Activated T-cell treated with anti-CD3 and anti-CD28 coated beads, Interleukin-2, amount 50 U/mL, for 4 hours (primary cell): ENCODE results near the gene TAF1B. TPM values are rescaled to one million over a fixed set of nuclear protein-coding genes. Genes with fewer than 3 reads are reported as not detected.

Experiments
- ATAC-seq, 2 donors: fragments of 200-7000 bp; cut with Tn5 transposase; one replicate each; pipeline ENCODE4 v1.10.0; 2021
- DNase-seq: peaks from one replicate; pipeline ENCODE4 v3.0.0-alpha.2; 2020
- H3K27me3 Mint-ChIP-seq: one replicate; pipeline ENCODE4 v1.8.0; 2021; ENCODE audit warnings: low read depth, mixed read lengths
- H3K36me3 Mint-ChIP-seq: one replicate; pipeline ENCODE4 v1.8.0; 2022; ENCODE audit warnings: mixed read lengths; ENCODE audit not compliant: insufficient read depth
- H3K4me1 Mint-ChIP-seq: one replicate; pipeline ENCODE4 v1.8.0; 2021; ENCODE audit warnings: low read depth, mixed read lengths
- H3K4me3 Mint-ChIP-seq: one replicate; pipeline ENCODE4 v1.8.0; 2021; ENCODE audit warnings: mild to moderate bottlenecking, moderate library complexity, mixed read lengths
- H3K9me3 Mint-ChIP-seq: one replicate; pipeline ENCODE4 v1.8.0; 2021; ENCODE audit warnings: mixed read lengths
- total RNA-seq, 3 donors: library from RNA; stranded (reverse); gene quantifications; one replicate each; pipeline ENCODE4 v1.2.1, GENCODE V29; 2021

Gene TAF1B
- total RNA-seq, 3 donors from 2014 or later: 23.3 to 29.6 (median 26.4) TPM

DNA sequence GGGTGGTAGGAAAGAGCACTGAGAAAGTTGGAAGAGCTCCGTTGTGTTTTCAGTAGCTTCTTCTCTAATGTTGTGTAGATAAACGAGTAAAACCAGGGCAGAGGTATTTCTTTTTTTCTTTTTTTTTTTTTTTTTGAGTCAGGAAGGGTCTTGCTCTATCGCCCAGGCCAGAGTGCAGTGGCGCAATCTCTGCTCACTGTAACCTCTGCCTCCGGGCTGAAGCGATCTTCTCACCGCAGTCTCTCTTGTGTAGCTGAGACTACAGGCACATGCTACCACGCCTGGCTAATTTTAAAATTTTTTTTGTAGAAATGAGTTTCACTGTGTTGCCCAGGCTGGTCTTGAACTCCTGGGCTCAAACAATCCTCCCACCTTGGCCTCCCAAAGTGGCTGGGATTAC lies 114.8 kb downstream of the TAF1B start:
- Mint-ChIP-seq H3K4me3 (no peak overlapping the region), H3K27me3 (peaks cover 22% of the 10 kb centered on the region), H3K36me3 (no peaks in the 10 kb centered on the region), H3K9me3 (no peaks in the 10 kb centered on the region), H3K4me1 (no peaks in the 10 kb centered on the region)
- ATAC-seq: no peak
- DNase-seq: no peak

DNA sequence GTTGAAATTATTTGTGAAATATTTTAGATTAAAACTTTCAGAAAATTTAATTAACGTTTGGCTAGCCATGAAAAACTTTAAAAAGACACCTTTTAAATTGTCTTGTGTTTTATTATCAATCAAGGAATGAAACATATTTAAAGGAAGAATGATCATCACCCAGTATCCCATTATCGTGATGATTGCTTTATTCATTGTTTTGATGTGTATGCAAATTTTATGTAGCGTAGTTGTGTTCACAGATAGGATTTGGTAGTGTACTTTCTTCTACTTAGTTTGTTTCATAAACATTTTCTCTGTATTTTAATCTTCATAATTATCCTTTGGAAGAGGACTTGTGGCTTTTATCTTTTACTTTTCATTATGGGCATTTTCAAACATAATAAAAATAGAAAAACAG lies 116.0 kb downstream of the TAF1B start:
- DNase-seq: no peak
- Mint-ChIP-seq H3K4me1 (no peaks in the 10 kb centered on the region), H3K36me3 (no peaks in the 10 kb centered on the region), H3K9me3 (no peaks in the 10 kb centered on the region), H3K27me3 (peaks cover 14% of the 10 kb centered on the region), H3K4me3 (no peak overlapping the region)
- ATAC-seq: no peak

DNA sequence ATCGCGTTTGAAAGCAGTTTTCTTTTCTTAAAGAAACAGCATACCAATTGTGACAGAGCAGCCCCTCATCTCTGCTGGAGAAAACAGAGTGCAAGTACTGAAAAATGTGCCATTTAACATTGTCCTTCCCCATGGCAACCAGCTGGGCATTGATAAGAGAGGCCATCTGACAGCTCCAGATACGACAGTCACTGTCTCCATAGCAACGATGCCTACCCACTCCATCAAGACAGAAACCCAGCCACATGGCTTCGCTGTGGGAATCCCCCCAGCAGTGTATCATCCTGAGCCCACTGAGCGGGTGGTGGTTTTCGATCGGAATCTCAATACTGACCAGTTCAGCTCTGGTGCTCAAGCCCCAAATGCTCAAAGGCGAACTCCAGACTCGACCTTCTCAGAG lies 117.7 kb downstream of the TAF1B start:
- DNase-seq (no peak), ATAC-seq (no peak)
- no peaks in the 10 kb centered on the region for H3K9me3 Mint-ChIP-seq
- peaks cover 8% of the 10 kb centered on the region for H3K27me3 Mint-ChIP-seq
- H3K4me3 Mint-ChIP-seq: no peak overlapping the region
- H3K4me1 Mint-ChIP-seq: peaks cover 13% of the 10 kb centered on the region
- H3K36me3 Mint-ChIP-seq: no peaks in the 10 kb centered on the region

DNA sequence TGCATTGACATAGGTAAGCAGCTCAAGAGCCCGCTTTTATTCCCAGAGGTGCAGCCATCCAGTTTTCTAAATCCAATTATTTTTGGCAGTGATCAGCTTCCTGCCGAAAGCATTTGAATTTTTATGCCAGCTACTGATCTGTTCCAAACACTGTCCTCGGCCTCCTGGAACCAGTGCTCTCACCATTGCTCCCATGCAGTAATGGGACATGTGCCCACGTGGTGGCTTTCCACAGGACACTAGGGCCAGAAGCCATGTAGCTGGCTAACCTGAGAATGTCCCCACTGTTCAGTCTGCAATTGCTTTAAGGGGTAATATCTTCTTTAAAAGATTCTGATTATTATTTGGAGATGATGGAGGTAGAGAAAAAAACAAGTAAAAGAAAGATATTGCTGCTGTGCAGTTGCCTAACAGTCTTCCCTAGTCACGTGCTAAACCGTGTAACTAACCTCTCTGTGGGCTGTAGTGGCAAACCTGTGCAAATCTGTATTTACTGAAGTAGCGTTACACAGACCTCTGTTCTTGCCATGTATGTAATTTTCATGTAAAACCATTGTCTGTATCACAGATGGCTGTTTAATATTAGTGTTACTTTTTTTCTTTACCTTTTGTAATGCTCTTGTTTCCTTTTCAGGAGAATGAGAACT lies 121.2 kb downstream of the TAF1B start:
- ATAC-seq: no peak
- no peak for DNase-seq
- Mint-ChIP-seq H3K9me3 (no peaks in the 10 kb centered on the region), H3K4me3 (no peak overlapping the region), H3K36me3 (no peaks in the 10 kb centered on the region), H3K4me1 (peaks cover 15% of the 10 kb centered on the region), H3K27me3 (peaks cover 2% of the 10 kb centered on the region)

DNA sequence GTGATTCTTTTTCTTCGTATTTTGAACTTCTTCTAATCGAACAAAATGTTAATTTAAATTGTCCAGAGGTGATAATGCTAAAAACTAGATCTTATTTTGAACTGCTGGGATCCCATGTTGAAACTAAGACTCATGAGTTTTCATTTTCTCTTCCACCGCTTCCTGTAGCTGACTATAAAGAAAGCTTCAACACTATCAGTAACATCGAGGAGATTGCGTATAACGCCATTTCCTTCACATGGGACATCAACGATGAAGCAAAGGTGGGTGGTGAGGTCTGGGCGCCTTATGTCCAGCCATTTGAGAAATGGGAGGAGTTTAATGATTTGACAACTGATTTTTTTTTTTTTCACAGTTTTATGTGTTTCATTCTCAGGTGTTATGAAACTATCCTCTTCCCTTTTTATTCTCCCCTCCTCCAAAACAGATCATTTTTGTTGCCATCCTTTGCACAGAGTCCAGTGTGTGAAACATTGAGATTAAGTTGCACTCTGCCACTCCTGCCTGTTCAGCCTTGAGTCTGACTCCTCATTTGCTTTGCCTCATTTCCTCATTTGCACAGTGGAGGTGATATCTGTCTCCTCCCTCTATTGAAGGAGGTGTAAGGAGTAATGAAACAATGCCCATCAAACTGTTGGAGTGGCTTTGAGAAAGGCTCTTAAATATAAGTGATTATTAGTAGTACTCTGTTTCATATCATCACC lies 122.0 kb downstream of the TAF1B start:
- Mint-ChIP-seq H3K27me3 (peaks cover 2% of the 10 kb centered on the region), H3K9me3 (no peaks in the 10 kb centered on the region), H3K4me3 (peak overlapping the region; percentile 12), H3K36me3 (no peaks in the 10 kb centered on the region), H3K4me1 (peaks cover 15% of the 10 kb centered on the region)
- ATAC-seq: peak in 1 of 2 donors; percentile 43
- no peak for DNase-seq

DNA sequence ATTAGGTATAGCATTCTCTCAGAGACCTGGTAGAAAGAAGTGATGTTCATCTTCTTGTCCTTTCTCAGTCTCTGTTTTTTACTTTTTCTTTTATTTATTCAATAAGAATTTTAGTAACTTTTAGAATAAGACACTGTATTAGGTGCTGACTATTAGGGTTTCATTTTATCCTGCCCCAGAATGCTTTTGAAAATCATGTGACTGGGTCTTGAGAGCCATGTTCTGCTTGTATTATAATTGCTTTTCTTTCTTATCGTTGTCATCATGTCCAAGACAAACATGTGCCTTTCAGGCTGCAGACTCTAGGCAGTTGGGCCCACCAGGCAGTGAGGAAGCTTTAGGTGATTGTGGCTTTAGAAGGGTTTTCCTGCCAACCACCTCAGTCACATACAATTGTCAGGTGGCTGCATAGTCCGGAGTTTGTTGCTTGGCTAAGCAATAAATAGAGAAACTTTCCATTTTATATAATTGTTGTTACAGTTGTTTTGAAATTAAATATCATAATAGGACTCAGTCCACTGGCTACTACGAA lies 123.3 kb downstream of the TAF1B start:
- no peak for DNase-seq

DNA sequence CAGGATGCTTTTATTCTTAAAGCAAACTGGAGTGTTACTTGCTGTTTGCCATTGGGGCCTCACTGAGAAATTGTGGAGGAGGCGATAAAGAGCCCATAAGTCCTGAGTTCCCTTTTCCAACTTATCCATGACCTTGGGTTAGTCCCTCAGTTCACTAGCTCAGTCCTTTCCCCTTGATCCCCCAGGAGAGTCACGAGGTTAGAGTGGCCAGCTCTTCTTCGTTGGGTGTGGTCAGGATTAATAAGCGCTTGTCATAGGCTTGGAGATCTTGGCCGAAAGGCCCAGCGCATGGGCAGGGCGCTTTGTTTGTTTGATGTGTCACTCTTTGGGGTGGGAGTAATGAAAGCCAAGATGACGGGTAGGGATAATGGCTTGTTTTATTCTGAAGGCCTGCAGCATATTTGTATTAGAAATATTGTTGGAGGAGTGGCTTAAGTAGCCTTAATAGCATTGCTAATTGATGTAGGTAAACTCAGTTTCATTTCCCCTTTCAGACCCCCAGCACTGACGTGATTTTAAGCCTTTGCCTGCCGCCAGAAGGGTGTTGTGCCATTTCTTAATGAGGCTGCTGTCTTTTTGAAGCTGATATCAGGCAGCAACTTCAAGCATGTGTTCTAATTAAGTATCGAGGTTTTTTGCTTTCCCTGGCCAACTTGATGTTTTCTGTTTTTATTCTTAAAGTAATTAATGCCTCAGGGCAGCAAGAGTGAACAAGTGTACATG lies 123.9 kb downstream of the TAF1B start:
- Mint-ChIP-seq H3K4me3 (no peak overlapping the region), H3K9me3 (no peaks in the 10 kb centered on the region), H3K36me3 (no peaks in the 10 kb centered on the region), H3K4me1 (peaks cover 15% of the 10 kb centered on the region), H3K27me3 (no peaks in the 10 kb centered on the region)
- DNase-seq (no peak), ATAC-seq (no peak)

More for the DNA sequence above, 123.3 kb downstream of the TAF1B start:
- H3K4me3 Mint-ChIP-seq: no peak overlapping the region
- no peak for ATAC-seq
- H3K36me3 Mint-ChIP-seq: no peaks in the 10 kb centered on the region
- H3K4me1 Mint-ChIP-seq: peaks cover 15% of the 10 kb centered on the region
- H3K27me3 Mint-ChIP-seq: peaks cover 2% of the 10 kb centered on the region
- no peaks in the 10 kb centered on the region for H3K9me3 Mint-ChIP-seq

DNA sequence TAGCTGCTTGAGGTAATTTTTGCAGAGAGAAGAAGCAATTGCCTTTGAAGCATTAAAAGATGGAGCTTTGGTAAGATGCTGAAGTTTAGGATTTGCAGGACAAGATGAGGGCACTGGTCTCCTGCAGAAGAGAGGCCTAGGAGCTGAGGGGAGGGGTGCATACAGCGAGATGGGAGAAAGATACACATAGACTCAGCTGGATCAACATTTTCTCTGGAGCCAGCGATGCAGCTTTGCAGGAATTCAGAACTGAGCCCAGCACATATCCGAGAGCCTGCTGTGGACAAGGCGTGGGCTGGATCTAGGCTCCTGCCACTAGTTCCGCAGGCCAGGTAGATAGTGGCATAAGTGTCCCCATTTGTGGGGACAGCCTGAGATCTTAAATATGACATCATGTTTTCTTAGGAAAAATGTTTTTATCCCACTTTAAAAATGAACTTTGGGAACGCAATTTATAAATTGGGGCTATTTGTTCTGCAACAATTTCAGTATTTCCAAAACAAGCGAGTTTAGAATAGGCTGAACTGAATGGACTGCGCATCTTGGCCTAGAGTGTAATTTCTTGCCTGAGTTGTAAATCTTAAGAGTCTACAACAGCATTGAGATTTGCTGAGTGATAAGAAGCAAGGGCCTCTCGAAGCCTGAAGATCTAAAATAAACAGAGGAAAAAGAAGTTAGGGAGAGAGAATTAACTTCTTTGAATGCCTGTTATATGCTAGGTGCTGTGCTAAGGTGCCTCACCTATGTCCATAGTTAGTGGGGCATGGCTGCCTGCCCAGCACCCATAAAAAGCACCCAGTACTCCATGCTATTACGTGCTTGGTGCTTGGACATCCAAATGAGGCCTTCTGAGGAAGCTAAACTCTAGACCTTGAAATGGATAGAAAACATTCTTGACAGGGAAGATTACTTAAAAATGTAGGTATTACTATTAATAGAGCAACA lies 125.6 kb downstream of the TAF1B start:
- DNase-seq (no peak), ATAC-seq (no peak)
- Mint-ChIP-seq H3K4me1 (peaks cover 19% of the 10 kb centered on the region), H3K27me3 (no peaks in the 10 kb centered on the region), H3K4me3 (no peak overlapping the region), H3K9me3 (no peaks in the 10 kb centered on the region), H3K36me3 (no peaks in the 10 kb centered on the region)

DNA sequence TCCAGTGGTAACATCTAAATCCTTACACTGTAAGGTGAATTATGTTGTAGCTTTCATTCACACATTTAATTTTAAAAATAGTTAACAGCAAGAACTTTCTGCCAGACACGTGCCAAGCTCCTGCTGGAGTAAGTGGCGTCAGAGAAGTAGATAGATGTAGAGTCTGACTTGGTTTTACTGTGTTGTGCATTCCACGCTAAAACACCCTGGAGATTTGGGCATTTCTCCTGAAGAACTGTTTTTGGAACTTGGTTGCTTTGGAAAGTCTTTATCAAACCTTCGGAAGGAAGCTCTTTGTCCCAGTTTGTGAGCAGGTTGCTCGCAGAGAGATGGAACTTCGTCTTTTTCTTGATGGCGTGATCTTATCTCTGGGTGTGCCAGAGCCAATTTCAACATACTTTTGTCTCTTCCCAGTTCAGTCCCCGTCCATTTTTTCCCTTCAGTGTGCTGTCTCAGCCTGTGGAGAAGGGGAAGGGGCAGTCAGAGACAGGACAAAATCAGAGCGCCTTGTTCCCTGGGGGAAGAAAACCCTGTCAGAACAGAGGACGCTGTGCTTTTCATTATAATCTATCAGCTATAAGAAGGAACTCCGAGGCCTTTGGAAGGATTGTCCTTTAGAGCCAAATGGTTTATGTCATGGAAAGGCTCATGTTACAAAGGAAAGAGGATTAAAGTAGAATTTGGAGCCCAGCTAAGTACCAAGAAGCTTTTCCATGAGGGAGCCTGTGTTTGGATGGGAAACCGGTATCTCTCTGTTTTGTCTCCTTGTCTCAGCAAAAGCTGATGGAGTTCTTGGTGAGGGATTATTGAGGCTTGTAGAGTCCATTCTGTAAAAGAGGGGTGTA lies 127.1 kb downstream of the TAF1B start:
- Mint-ChIP-seq H3K4me3 (no peak overlapping the region), H3K4me1 (peaks cover 11% of the 10 kb centered on the region), H3K36me3 (no peaks in the 10 kb centered on the region), H3K9me3 (no peaks in the 10 kb centered on the region), H3K27me3 (no peaks in the 10 kb centered on the region)
- DNase-seq: no peak
- ATAC-seq: no peak

DNA sequence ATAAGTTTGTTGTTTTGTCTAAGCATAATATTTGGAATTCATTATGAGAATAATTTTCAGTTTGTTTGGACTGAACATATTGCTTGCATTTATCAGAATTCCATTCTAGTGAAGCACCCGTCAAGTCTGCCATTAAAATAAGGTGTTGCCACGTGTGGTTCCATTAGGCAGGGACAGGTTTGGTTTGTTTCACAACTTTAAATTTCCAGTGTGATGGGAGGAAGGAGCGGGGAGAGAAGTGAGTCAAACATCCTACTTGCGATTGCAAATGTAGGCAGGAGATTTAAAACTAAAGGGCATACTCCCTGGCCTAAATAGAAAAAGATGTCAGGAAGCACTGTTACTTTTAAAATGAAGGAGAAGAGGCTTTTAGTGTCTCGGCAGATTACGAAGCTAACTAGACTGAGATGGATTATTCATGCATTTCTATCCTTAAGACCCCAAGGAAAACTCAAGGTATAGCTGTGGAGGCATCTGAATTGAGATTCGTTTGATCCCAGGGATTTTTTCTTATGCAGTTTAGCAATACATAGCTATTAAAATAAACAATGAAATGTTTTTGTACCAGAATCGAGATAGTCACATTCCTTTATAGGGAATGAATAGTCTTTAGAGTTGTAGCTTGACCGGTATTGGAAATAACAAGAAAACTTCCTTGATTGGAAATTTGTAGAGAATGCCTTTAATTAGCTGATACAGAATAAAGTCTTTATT lies 128.0 kb downstream of the TAF1B start:
- H3K27me3 Mint-ChIP-seq: no peaks in the 10 kb centered on the region
- H3K4me1 Mint-ChIP-seq: peaks cover 12% of the 10 kb centered on the region
- no peaks in the 10 kb centered on the region for H3K9me3 Mint-ChIP-seq
- no peak overlapping the region for H3K4me3 Mint-ChIP-seq
- DNase-seq: no peak
- no peak for ATAC-seq
- H3K36me3 Mint-ChIP-seq: no peaks in the 10 kb centered on the region

DNA sequence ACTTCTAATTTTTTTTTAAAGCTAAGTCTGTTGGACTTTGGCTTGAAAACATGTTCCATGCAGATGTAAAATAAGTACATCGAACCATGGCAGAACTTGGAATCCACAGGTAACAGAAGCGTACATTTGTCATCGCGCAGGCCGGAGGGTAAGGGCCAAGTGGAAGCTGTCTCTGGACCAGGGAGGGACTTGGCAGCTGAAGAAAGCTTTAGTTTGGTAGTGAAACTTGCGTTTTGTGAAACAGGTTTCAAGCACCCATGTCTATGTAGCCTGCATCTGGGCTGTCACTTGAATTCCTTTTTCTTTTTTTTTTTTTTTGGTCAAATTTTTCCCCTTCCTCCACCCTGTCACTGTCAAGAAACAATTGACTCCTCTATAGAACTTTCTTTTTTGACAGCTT lies 128.6 kb downstream of the TAF1B start:
- no peaks in the 10 kb centered on the region for H3K36me3 Mint-ChIP-seq
- no peaks in the 10 kb centered on the region for H3K9me3 Mint-ChIP-seq
- no peaks in the 10 kb centered on the region for H3K27me3 Mint-ChIP-seq
- H3K4me1 Mint-ChIP-seq: peaks cover 16% of the 10 kb centered on the region
- ATAC-seq: no peak
- H3K4me3 Mint-ChIP-seq: no peak overlapping the region
- DNase-seq: no peak

DNA sequence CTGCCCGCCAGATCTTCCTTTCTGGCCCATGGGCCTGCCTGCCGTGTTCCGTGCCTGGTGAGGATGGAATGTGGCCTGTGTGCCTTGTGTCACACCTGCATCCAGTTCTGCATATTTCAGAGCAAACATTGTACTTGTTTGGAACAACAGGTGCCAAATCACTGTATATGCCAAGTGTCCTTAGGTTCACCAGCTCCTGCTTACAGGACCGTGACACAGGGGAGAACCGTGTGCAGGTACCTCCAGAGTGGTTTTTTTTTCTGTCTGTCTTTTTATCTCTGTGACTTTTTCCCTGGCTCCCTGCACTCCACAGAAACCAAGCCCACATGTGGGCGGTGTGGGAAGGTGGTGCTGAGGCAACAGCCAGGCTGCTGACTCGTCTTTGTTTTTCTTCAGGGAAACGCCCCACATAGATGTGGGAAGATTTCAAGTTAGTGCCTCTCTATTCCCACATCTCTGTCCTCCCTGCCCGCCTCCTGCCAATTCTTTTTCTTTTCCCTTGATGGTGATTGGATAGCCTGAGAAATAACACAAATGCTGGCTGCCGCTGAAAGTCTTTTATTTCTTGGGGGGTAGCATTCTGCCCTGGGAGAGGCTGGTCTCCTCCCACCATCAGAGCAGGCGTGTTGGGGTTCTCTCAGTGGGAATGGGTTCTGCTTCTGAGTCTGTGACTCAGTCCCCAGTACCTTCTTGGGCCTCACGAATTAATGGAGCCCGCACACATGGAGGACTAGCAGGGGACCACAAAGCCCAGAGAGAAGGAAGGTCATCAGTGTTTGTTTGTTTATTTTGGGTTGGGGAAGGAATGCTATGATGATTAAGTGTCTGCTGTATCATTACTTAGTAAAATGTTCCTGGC lies 129.6 kb downstream of the TAF1B start:
- Mint-ChIP-seq H3K27me3 (no peaks in the 10 kb centered on the region), H3K4me3 (no peak overlapping the region), H3K36me3 (no peaks in the 10 kb centered on the region), H3K9me3 (no peaks in the 10 kb centered on the region), H3K4me1 (peaks cover 18% of the 10 kb centered on the region)
- DNase-seq (no peak), ATAC-seq (no peak)
